HG03520 (cell line): ENCODE measurements around the gene STK31.
A peak's percentile ranks its signal among the peaks of the same experiment; 100 is the strongest.
"Not testable (repeated sequence)": the region's sequence is repeated elsewhere in the genome, so short reads cannot be mapped to it uniquely, and the experiment has no call there.

Experiments used
- ATAC-seq: cut with Tn5 transposase; IDR thresholded peaks from one replicate; pipeline ENCODE4 v1.9.1; 2021; ENCODE audit warnings: mild to moderate bottlenecking, moderate library complexity; ENCODE audit not compliant: unreplicated experiment

Gene STK31, protein sequence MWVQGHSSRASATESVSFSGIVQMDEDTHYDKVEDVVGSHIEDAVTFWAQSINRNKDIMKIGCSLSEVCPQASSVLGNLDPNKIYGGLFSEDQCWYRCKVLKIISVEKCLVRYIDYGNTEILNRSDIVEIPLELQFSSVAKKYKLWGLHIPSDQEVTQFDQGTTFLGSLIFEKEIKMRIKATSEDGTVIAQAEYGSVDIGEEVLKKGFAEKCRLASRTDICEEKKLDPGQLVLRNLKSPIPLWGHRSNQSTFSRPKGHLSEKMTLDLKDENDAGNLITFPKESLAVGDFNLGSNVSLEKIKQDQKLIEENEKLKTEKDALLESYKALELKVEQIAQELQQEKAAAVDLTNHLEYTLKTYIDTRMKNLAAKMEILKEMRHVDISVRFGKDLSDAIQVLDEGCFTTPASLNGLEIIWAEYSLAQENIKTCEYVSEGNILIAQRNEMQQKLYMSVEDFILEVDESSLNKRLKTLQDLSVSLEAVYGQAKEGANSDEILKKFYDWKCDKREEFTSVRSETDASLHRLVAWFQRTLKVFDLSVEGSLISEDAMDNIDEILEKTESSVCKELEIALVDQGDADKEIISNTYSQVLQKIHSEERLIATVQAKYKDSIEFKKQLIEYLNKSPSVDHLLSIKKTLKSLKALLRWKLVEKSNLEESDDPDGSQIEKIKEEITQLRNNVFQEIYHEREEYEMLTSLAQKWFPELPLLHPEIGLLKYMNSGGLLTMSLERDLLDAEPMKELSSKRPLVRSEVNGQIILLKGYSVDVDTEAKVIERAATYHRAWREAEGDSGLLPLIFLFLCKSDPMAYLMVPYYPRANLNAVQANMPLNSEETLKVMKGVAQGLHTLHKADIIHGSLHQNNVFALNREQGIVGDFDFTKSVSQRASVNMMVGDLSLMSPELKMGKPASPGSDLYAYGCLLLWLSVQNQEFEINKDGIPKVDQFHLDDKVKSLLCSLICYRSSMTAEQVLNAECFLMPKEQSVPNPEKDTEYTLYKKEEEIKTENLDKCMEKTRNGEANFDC

DNA sequence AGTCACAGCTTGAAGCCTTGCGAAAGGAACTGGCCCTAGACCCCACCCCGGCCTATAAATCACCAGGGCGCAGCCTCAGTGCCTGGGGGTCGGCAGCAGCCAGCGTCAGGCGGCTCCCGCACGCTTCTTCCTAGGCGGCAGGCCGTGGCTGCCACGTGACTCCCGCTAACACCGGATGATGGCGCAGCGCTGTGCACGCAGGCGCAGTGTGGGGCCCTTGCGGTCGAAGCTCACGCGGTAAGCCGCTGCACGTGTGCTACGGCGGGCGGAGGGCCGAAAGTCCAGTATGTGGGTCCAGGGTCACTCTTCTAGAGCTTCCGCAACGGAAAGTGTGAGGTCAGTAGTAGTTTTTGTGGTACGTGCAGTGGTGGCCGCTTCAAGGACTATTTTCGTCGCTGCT lies at the start of gene STK31:
TSS of gene STK31 (plus strand) at position 220 of the 400 bp plus-strand sequence. CDS start at position 287, 67 bp downstream.
- no peak for ATAC-seq

DNA sequence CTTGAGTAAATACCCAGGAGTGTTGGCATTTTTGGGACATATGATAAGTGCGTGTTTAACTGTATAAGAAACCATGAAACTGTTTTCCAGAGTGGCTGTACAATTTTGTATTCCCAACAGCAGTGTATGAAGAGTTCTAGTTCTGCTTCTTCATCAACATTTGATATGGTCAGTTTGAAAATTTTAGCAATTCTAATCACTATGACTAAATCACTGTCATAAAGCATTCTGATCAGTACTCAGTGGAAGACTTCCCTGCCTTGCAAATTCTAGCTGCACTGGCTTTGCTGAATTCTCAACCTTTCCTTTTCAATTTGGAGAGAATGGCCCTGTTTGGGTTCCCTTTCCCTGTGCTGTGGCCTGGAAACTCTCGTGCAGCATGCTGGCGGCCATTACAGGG lies 48.6 kb upstream of the STK31 start:
- no peak for ATAC-seq

DNA sequence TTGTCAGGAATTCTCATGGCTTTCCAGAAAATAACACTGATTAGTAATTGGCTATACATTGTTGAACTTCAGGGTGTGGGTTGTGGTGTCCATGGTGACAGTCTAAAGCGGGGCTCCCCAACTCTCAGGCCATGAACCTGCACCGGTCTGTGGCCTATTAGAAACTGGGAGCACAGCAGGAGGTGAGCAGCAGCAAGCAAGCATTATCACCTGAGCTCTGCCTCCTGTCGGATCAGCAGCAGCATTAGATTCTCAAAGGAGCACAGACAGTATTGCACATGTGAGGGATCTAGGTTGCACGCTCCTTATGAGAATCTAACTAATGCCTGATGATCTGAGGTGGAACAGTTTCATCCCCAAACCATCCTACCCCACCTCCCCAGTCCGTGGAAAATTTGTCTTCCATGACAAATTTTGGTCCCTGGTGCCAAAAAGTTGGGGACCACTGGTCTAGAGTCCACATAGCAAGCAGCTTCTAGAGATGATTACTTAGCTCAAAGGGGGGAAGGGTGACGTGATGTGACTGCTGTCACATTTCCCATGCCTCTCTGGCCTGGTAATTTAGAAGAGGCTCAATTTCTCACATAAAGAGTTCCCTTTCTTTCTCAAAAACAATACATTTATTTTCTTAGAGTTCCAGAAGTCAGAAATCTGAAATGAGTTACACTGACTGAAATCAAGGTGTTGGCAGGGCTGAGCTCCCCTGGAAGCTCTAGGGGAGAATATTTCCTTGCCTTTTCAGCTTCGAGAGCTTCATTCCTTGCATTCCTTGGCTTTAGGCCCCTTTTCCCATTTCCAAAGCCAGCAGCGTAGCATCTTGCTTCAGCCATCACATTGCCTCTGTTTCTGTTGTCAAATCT lies 47.7 kb upstream of the STK31 start:
- ATAC-seq = no peak

DNA sequence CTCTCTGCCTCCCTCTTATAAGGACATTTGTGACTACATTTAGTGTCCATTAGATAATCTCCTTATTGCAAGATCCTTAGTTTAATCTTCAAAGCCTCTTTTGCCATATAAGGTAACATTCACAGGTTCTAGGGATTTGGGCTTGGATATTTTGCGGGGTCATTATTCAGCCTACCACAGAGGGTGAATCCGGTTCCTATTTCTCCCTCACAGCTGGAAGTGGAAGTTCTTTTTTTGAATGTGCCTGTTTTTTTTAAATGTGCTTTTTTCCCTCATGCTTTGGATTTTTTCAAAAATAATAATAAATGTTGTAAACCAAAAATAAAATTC lies 47.1 kb upstream of the STK31 start:
- no peak for ATAC-seq

DNA sequence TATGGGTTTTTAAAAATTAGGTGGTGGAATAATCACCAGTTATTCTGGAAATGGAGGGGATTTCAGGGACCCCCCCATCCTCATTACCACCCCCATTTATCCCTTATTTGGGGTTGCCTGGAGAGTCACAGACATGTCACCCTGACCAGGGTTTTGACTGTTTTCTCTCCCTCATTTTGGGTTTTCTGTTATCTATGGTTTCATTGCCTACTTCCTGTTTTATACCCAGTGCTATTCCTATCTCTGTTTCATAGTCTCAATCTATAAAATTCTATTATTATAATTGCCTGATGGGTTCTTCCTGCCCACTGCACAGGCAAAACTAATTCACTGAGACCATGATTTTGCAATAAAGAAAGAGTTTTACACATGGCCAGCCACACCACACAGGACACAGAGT lies 45.9 kb upstream of the STK31 start:
- no peak for ATAC-seq

DNA sequence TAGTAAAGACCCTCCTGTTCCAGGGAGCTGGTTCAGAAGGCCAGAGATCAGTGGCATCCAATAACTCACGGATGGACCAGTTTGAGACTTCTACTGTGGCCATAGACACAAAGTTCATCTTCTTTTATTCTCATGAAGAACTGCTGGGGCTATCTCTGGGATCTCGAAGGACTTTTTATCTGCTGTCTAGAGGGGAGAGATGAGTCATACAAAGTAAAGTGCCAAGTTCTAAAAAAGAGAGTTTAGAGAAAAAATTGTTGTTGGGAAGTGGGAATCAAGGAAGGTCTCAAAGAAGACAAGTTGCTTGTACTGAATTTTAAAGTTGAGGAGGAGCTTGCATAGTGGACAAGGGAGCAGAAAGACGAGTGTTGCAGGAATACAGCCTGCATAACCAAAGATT lies 38.0 kb upstream of the STK31 start:
- no peak for ATAC-seq

DNA sequence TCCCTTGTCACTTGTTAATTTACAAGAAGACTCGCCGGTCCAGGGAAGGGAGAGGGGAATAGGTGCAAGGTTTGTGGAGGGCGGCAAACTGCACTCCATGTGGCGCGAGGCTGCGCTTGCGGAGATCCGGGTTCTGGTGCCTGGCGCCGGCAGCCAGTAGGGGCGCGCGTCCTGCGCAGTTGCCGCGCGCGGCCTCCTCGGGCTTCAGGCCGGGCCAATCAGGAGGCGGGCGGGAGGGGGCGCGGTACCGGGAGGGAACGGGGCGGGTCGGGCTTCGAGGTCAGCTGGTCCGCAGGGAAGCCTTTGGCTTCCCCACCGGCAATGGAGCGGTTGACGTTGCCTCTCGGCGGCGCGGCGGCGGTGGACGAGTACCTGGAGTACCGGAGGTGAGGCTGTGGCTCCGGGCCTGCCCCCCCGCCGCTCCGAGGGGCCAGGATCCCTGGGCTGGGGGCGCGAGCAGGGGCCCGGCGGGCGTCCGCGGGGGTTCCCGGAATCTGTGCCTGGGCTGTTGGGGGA lies 30.1 kb upstream of the STK31 start, which contains the start of gene FAM221A:
TSS of gene FAM221A (plus strand) at position 302 of the 516 bp plus-strand sequence. CDS start at position 322, 20 bp downstream.
- ATAC-seq = peak; percentile 97

DNA sequence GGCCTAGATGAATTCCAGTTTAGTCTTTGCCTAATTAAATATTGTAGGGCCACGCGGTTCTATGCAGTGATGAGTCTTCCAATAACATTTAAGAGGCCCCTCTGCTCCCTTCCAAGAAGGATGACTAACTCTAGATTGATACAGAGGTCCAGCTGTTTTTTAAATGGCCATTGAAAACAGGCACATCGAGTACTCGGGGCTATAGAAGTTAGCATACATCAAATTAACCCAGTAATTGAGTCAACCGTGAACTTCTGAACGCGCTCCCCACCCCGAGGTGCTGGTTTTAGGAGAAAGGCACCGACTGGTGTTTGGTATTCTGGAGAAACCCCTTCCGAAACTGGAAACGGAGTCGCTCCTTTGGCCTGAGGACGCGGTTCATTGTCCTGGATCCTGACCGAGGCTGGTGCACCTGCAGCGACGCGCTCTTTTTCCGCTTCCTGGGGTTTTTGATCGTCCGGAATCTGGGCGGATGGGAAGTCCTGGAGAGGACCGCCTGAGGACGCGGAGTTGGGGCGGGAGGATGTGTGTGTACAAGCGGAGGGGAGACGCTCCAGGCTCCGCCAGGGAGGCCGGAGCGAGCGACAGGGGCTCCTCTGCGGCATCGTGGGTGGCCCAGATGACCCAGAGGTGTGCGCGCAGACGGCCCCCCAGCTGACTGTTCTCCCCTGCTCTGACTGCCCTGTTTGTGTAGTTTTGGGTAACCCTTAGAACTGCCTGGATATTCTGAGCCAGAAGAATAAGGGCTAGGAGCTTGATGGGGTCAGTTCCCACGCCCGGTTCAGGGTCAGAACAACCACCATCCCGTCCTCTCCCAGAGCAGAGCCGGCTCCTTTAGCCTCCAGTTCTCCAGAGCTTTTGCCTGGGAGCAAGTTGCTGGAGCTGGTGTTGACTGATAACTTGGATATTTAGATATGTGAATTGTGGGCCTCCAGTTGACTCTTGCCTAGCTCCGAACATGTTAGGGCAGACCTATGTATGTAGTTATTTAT lies 29.3 kb upstream of the STK31 start:
- peak; percentile 30 for ATAC-seq

DNA sequence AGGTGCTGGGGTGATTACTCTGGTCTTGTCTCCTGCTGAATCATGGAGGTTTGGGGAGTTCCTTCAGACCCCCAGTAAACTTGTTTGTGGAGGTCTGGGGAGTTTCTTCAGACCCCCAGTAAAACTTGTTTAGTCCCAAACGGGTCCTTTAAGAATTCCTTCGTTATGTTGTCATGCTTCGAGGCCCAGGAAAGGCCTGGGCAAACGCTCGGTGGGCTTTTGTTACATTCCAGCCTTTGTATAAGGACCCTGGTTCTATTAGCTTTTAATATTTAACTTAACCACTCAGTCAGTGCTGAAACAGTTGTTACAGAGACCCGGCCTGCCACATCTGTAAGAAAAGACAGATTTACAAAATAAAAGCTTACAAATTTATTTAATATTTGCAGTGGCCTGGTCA lies 26.0 kb upstream of the STK31 start:
- not testable (repeated sequence) for ATAC-seq

DNA sequence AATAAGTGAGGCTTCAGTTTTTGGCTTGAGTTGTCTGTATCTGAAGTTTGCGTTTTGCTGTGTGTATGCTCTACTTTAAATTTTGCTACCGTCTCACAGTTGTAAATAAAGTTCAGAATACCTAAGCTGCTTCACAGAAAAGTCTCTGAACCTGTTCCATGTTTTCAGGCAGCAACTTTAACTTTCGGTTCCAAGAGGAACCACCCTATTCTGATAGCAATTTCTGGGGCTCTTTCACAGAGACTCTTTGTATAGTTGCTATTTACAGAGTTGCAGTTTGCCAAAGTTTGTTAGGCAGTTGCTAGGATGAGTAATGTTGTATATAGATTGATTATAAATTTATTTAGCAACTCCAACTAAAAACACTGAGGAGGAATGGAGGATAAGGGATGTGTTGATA lies 24.3 kb upstream of the STK31 start:
- no peak for ATAC-seq

DNA sequence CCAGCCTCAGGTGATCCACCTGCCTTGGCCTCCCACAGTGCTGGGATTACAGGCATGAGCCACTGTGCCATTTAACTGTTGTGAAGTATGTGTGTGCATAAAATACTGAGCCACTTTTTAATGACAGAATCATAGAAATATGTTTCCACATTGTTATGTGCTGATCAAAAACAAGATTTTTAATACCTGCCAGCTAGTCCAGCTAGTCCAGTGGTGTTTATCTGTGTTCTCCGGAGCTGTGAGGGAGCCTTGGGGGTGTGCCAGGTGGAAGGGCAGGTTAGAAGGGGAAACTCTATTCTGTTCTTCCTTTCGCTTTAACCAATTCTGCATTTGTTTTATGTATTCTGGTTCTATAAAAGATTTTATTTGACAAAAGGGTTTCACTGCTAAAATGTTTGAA lies 23.0 kb upstream of the STK31 start:
- ATAC-seq = no peak

DNA sequence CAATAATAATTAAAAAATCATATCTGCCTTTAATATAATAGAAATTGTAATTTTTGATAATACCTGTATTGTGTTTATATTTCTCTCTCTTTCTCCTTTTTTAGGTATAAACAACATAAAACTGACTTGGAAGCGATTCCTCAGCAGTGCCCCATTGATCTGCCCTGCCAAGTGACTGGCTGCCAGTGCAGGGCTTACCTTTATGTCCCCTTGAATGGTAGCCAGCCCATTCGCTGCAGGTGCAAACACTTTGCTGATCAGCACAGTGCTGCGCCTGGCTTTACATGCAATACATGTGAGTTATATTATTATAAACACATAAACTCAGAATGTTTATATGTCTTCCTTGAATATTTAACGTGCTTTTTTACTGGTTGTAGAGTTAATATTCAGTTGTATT lies 20.9 kb upstream of the STK31 start:
- no peak for ATAC-seq

DNA sequence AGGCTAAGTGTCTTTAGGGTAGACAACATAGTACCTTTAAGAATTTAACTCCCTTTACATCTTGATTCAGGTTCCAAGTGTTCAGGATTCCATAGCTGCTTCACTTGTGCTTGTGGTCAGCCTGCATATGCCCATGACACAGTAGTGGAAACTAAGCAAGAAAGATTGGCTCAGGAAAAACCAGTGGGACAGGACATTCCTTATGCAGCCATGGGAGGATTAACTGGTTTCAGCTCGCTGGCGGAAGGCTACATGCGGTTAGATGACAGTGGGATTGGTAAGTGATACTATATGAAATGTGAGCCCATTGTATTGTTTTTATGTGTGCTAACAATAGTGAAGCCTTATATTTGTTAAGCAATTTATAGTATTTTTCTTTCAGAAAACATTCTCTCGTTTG lies 18.7 kb upstream of the STK31 start:
- ATAC-seq = no peak

DNA sequence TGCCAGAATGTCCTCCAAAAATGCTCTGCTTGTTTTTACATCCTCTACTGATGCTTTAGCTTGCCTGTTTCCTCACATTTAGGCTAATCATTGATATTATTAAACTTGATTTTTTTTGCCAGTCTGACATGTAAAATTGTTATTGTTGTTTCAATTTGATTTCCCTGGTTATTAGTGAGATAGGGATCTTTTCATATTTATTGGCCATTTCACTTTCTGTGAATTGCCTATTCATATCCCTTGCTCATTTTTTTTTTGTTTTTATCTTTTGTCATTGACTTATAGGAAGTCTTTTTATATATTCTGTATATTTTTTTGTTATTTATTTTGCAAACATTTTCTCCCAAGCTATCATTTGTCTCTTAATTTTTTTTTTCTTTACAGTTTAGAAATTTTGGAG lies 16.8 kb upstream of the STK31 start:
- no peak for ATAC-seq

DNA sequence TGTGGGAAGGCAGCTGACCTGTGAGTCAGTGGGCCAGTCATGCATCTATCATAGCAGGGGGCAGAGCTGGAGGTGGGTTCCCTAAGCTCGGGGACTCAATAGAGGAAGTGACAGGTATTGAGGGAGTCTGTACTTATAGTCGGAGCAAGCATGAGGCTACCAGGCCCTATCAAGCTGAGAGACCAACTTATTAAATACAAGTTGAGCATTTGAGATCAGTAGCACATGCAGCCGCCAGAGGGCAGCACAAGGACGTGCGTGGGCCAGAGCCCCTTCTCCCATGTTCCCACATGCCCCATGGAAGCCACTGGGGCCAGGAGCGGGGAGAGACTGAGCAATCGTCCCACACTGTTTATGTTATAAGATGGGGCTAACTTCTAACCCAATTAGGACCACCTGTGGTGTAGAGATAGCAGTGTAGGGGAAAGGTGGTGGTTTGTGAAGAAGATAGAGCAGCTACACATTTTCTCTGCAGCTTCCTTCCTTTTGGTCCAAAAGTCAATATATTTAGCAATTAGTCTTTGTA lies 13.0 kb upstream of the STK31 start:
- ATAC-seq = peak; percentile 71

DNA sequence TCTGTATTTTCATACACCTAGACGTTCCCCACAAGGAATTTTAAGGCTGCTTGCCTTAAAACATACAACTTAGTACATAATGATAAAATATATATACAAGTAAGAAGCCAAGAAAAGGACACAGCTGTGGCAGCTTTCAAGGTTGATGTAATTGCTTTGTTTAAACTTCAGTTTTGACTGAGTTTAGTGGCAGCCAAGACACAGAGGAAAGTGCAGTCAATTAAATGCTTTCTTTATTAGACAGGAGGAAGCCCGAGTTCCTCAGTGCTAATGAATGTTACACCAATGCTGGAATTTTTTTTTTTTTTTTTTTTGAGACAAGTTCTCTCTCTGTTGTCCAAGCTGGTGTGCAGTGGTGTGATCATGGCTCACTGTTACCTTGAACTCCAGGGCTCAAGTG lies 11.2 kb upstream of the STK31 start:
- ATAC-seq = no peak

DNA sequence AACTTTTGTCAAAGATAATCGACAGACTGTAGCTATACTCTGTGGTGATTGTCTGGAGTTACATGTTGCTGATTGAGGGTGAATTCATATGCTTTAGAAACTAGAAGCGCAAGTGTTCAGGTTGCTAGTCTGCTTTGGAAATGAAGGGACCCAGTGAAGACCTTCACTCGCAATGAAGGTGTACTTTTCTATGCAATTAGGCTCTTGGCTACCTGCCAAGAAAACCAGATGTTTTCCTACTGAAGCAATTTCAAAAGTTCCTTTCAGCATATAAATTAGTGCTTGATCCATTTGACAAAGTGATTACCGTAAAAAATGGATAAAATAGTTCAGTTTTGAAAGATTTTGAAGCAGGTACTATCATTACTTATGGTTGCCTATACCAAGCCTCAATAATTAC lies 10.0 kb upstream of the STK31 start:
- no peak for ATAC-seq

DNA sequence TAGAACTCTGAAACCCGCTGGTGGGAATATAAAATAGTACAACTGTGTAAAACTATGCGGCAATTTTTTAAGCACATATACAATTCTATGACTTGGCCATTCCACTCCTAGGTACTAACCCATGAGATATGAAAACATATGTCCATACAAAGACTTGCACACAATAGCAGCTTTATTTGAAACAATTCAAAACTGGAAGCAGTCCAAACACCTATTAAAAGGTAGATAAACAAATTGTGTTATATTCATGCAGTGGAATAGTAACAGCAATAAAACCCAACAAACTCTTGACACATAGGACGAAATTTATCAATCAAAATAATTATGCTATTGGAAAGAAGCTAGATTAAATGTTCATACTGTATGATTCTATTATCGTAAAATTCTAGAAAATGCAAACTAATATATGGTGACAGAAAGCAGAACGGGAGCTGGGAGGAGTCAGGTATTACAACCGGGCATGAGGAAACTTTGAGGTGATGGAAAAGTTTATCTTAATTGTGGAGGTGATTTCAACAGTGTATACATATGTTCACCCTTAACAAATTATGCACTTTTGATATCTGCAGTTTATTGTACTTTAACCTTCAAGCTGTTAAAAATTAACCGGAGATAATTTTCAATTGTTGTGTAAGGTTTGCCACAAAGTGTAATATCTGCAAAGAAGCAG lies 803 bp upstream of the STK31 start:
- no peak for ATAC-seq
